ENCODE measurements around the gene FPGS. TPM values are rescaled to one million over a fixed set of nuclear protein-coding genes. Genes with fewer than 3 reads are reported as not detected.
"Not testable (repeated sequence)": the region's sequence is repeated elsewhere in the genome, so short reads cannot be mapped to it uniquely, and the experiment has no call there.

The FPGS gene
- total RNA-seq, 1 donor = 98.1 TPM

DNA sequence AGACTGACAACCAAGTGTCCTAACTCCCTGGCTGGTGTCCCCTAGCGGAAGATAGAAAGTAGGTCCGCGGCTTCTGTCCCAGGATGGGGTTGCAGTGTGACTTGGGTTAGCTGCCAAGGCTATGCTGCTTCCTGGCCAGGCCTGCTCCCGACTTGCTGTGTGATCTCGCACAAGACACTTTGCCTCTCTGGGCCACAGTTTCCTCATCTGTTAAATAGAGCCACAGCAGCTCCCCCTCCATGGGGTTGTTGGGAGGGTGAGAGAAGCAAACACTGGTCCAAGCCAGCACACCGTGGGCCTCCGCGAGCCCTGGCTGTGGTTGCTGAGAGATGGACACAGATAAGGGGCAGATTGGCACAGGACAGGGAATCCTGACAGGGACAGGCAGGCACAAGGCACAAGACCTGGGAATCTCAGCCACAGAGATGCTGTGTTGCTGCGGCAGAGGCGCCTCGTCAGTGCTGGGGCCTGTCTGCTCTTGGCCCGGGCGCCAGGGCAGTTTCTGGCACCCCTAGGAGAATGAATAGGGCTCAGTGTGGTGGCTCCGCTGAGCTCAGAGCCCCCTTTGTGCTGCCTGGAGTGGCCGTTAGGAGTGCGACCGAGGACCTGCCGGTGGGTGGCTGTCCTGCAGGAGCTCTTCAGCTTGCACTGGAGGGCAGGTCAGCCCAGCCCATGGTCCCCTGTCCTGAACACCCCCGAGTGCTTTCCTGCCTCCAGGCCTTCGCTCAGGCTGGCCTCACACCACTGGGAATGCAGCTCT, 22.4 kb upstream of the FPGS start:
- H3K4me2 ChIP-seq (ENCODE audit: insufficient read depth, low read length) = no peak overlapping the region
- TF ChIP-seq, protein P1, sequence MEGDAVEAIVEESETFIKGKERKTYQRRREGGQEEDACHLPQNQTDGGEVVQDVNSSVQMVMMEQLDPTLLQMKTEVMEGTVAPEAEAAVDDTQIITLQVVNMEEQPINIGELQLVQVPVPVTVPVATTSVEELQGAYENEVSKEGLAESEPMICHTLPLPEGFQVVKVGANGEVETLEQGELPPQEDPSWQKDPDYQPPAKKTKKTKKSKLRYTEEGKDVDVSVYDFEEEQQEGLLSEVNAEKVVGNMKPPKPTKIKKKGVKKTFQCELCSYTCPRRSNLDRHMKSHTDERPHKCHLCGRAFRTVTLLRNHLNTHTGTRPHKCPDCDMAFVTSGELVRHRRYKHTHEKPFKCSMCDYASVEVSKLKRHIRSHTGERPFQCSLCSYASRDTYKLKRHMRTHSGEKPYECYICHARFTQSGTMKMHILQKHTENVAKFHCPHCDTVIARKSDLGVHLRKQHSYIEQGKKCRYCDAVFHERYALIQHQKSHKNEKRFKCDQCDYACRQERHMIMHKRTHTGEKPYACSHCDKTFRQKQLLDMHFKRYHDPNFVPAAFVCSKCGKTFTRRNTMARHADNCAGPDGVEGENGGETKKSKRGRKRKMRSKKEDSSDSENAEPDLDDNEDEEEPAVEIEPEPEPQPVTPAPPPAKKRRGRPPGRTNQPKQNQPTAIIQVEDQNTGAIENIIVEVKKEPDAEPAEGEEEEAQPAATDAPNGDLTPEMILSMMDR (IDR thresholded peaks at IDR 0.05; ENCODE audit: extremely low read depth, low read depth, low read length) = no peak
- H2AFZ ChIP-seq (ENCODE audit: low read length) = no peak overlapping the region
- no peaks in the 10 kb centered on the region for H3K79me2 ChIP-seq (ENCODE audit: insufficient read depth, low read length)
- H3K27ac ChIP-seq (ENCODE audit: low read depth, low read length) = no peak overlapping the region
- no peaks in the 10 kb centered on the region for H3K27me3 ChIP-seq (ENCODE audit: insufficient read depth, low read length)
- H3K36me3 ChIP-seq (ENCODE audit: insufficient read depth, low read length) = no peaks in the 10 kb centered on the region
- no peaks in the 10 kb centered on the region for H3K9me3 ChIP-seq (ENCODE audit: low read depth, low read length)
- DNase-seq (ENCODE audit: insufficient read length, low spot score, missing footprints) = peak; percentile 62
- H3K4me1 ChIP-seq (ENCODE audit: insufficient read depth, low read length) = no peaks in the 10 kb centered on the region
- no peak overlapping the region for H3K4me3 ChIP-seq (ENCODE audit: insufficient read depth, low read length)
- no peaks in the 10 kb centered on the region for H4K20me1 ChIP-seq (ENCODE audit: insufficient read depth, low read length)

DNA sequence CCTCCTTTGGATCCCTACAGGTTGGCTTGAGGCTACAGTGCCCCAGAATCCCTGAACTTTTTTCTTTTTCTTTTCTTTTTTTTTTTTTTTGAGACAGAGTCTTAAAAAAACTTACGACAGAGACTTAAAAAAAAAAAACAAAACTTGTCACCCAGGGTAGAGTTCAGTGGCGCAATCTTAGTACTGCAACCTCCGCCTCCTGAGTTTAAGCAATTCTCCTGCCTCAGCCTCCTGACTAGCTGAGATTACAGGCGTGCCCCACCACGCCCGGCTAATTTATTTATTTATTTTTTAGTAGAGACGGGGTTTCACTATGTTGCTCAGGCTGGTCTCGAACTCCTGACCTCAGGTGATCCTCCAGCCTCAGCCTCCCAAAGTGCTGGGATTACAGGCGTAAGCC, 21.8 kb upstream of the FPGS start:
- H4K20me1 ChIP-seq (ENCODE audit: insufficient read depth, low read length); H3K79me2 ChIP-seq (ENCODE audit: insufficient read depth, low read length); H3K36me3 ChIP-seq (ENCODE audit: insufficient read depth, low read length); H3K4me2 ChIP-seq (ENCODE audit: insufficient read depth, low read length); H2AFZ ChIP-seq (ENCODE audit: low read length); H3K9me3 ChIP-seq (ENCODE audit: low read depth, low read length); H3K4me1 ChIP-seq (ENCODE audit: insufficient read depth, low read length); DNase-seq (ENCODE audit: insufficient read length, low spot score, missing footprints); H3K27ac ChIP-seq (ENCODE audit: low read depth, low read length); H3K4me3 ChIP-seq (ENCODE audit: insufficient read depth, low read length); H3K27me3 ChIP-seq (ENCODE audit: insufficient read depth, low read length): not testable (repeated sequence)

DNA sequence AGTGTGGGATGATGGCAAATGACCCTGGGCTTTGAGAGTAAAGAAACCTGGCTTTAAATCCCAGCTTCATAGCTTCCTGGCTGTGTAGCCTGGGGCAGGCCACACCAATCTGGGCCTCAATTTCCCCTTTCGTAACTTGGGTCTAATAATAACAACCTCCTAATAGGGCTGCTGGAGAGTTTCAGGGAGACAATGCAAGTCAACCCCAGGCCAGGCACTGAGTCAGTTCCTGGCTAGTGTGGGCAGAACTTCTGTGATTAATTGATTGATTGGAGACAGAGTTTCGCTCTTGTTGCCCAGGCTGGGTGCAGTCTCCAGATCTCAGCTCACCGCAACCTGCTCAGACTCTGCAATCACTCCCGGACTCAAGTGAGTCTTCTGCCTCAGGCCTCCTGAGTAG, 20.9 kb upstream of the FPGS start:
- Histone ChIP-seq H3K9me3 (ENCODE audit: low read depth, low read length) (no peaks in the 10 kb centered on the region), H3K4me2 (ENCODE audit: insufficient read depth, low read length) (no peak overlapping the region), H3K4me3 (ENCODE audit: insufficient read depth, low read length) (no peak overlapping the region), H3K4me1 (ENCODE audit: insufficient read depth, low read length) (peaks cover under 1% of the 10 kb centered on the region), H2AFZ (ENCODE audit: low read length) (no peak overlapping the region), H3K79me2 (ENCODE audit: insufficient read depth, low read length) (peaks cover 10% of the 10 kb centered on the region), H4K20me1 (ENCODE audit: insufficient read depth, low read length) (peaks cover 8% of the 10 kb centered on the region), H3K27ac (ENCODE audit: low read depth, low read length) (no peak overlapping the region), H3K27me3 (ENCODE audit: insufficient read depth, low read length) (no peaks in the 10 kb centered on the region), H3K36me3 (ENCODE audit: insufficient read depth, low read length) (no peaks in the 10 kb centered on the region)
- DNase-seq (ENCODE audit: insufficient read length, low spot score, missing footprints) = no peak
- TF ChIP-seq, protein P1 (IDR thresholded peaks at IDR 0.05; ENCODE audit: extremely low read depth, low read depth, low read length) = no peak

GRCh38 chr9:127783111-127784008, 19.3 kb upstream of the FPGS start:
- H3K27ac ChIP-seq (ENCODE audit: low read depth, low read length) = no peak overlapping the region
- H3K4me3 ChIP-seq (ENCODE audit: insufficient read depth, low read length) = no peak overlapping the region
- no peak overlapping the region for H3K4me2 ChIP-seq (ENCODE audit: insufficient read depth, low read length)
- peak; percentile 78 for DNase-seq (ENCODE audit: insufficient read length, low spot score, missing footprints)
- H2AFZ ChIP-seq (ENCODE audit: low read length) = no peak overlapping the region
- peaks cover 13% of the 10 kb centered on the region for H3K36me3 ChIP-seq (ENCODE audit: insufficient read depth, low read length)
- H3K27me3 ChIP-seq (ENCODE audit: insufficient read depth, low read length) = no peaks in the 10 kb centered on the region
- peaks cover 9% of the 10 kb centered on the region for H3K4me1 ChIP-seq (ENCODE audit: insufficient read depth, low read length)
- H3K9me3 ChIP-seq (ENCODE audit: low read depth, low read length) = no peaks in the 10 kb centered on the region
- TF ChIP-seq, protein P1 (IDR thresholded peaks at IDR 0.05; ENCODE audit: extremely low read depth, low read depth, low read length) = no peak
- peaks cover 26% of the 10 kb centered on the region for H3K79me2 ChIP-seq (ENCODE audit: insufficient read depth, low read length)
- H4K20me1 ChIP-seq (ENCODE audit: insufficient read depth, low read length) = peaks cover 24% of the 10 kb centered on the region

All from osteoblast (primary cell).